Measurements from ENCODE around the gene PATL2.
A peak's percentile ranks its signal among the peaks of the same experiment; 100 is the strongest.
"Not testable (repeated sequence)": the region's sequence is repeated elsewhere in the genome, so short reads cannot be mapped to it uniquely, and the experiment has no call there.

PATL2 gene

DNA sequence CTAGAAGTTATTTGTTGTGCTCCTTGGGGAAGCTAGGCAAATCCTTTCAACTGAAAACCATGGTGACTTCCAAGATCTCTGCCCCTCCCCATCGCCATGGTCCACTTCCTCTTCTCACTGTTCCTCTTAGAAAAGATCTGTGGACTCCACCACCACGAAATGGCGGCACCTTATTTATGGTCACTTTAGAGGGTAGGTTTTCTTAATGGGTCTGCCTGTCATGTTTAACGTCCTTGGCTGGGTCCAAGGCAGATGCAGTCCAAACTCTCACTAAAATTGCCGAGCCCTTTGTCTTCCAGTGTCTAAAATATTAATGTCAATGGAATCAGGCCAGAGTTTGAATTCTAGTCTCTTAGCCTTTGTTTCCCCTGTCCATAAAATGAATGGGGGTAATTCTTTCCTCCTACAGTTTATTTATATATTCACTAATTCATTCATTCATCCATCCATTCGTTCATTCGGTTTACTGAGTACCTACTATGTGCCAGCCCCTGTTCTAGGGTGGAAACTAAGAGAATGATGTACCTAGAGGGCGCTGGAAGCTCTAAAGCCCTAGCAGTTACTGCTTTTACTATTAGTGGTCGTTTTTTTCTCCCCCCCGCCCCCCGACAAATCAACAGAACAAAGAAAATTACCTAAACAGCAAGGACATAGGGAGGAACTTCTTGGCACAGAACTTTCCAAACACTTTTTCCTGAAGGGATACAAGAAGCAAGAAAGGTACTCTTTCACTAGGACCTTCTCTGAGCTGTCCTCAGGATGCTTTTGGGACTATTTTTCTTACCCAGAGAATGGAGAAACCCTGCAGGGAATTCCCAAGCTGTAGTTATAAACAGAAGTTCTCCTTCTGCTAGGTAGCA, 657 bp downstream of the PATL2 start:
- peak overlapping the region; percentile 56; the same call in 1 of the 2 replicates for H3K4me3 ChIP-seq (ENCODE audit: low read length)
- no peak for DNase-seq (ENCODE audit: low read depth, low spot score)
- WGBS (ENCODE audit: insufficient coverage, insufficient read length) = no CpG with 5 or more reads among the region's 11 CpGs
- H3K27ac ChIP-seq (ENCODE audit: low read length) = no peak overlapping the region
- H3K27me3 ChIP-seq (ENCODE audit: control insufficient read depth, insufficient read depth, low read length) = no peaks in the 10 kb centered on the region; the same call in 1 of the 2 replicates
- no peaks in the 10 kb centered on the region for H3K4me1 ChIP-seq (ENCODE audit: control insufficient read depth, insufficient read depth, low read length)
- H3K9me3 ChIP-seq (ENCODE audit: control insufficient read depth, insufficient read depth, low read length) = no peaks in the 10 kb centered on the region
- H3K36me3 ChIP-seq (ENCODE audit: control insufficient read depth, insufficient read depth, low read length) = no peaks in the 10 kb centered on the region

DNA sequence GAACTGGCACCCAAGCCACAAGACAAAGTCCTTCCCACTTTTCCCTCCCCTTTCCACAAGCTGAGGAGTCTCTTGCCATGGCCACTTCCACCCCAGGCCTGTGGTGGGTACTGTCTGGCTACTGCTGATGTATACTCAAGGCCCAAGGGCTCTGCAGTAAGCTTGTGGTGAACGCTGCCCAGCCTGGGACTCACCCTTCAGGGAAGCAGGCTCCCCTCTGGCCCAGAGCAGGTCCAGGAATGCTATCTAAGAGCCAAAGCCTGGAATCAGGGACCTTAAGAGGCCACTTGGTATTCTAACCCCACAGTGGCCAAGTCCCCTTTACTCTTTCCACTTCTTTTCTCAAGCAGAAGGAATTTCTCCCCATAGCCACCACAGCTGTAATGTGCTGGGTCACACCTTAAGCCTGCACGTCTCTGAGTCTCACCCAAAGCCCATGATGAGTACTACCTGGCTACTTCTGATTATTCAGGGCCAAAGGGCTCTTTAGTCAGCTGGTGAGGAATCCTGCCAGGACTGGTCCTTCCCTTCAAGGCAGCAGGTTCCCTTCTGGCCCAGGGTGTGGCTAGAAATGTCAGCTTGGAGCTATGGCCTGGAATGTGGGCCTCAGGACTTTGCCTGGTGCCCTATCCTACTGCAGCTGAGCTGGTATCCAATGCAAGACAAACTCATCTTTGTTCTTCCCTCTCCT, 4.0 kb downstream of the PATL2 start:
- Histone ChIP-seq H3K4me3 (ENCODE audit: low read length) (no peak overlapping the region), H3K27ac (ENCODE audit: low read length) (no peak overlapping the region), H3K9me3 (ENCODE audit: control insufficient read depth, insufficient read depth, low read length) (no peaks in the 10 kb centered on the region), H3K36me3 (ENCODE audit: control insufficient read depth, insufficient read depth, low read length) (no peaks in the 10 kb centered on the region), H3K4me1 (ENCODE audit: control insufficient read depth, insufficient read depth, low read length) (no peaks in the 10 kb centered on the region), H3K27me3 (ENCODE audit: control insufficient read depth, insufficient read depth, low read length) (no peaks in the 10 kb centered on the region)
- no peak for DNase-seq (ENCODE audit: low read depth, low spot score)
- WGBS (ENCODE audit: insufficient coverage, insufficient read length) = no CpG with 5 or more reads among the region's 2 CpGs

DNA sequence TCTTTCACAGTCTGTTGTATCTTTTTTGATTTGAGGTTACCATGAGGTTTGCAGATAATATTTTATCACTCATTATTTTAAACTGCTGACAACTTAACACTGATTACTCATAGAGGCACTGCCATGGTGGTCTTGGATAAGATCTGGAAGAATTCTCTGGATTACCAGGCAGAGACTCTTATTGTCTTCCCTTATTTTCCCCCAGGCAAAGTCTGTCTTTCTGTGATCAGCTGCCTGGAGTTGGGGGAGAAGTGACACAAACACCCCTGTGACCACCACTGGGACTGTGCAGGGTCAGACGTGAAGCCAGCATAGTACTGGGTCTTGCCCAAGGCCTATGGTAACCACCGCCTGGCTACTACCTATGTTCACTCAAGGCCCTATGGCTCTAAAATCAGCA, 4.7 kb downstream of the PATL2 start:
- Histone ChIP-seq H3K36me3 (ENCODE audit: control insufficient read depth, insufficient read depth, low read length) (no peaks in the 10 kb centered on the region), H3K4me1 (ENCODE audit: control insufficient read depth, insufficient read depth, low read length) (no peaks in the 10 kb centered on the region), H3K27ac (ENCODE audit: low read length) (no peak overlapping the region), H3K27me3 (ENCODE audit: control insufficient read depth, insufficient read depth, low read length) (no peaks in the 10 kb centered on the region), H3K9me3 (ENCODE audit: control insufficient read depth, insufficient read depth, low read length) (no peaks in the 10 kb centered on the region), H3K4me3 (ENCODE audit: low read length) (no peak overlapping the region)
- WGBS (ENCODE audit: insufficient coverage, insufficient read length) = no CpG with 5 or more reads among the region's 2 CpGs
- no peak for DNase-seq (ENCODE audit: low read depth, low spot score)

DNA sequence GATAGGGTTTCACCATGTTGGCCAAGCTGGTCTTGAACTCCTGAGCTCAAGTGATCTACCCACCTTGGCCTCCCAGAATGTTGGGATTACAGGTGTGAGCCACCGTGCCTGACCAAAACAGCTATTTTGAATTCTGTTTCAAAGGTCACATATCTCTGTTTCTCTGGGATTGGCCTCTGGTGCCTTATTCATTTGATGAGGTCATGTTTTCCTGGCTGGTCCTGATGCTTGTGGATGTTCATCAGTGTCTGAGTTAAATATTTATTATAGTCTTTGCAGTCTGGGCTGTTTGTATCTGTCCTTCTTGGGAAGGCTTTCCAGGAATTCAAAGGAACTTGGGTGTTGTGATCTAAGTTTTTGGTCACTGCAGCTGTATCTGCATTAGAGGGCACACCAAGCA, 5.1 kb downstream of the PATL2 start:
- no peak for DNase-seq (ENCODE audit: low read depth, low spot score)
- Histone ChIP-seq H3K4me1 (ENCODE audit: control insufficient read depth, insufficient read depth, low read length) (no peaks in the 10 kb centered on the region), H3K27ac (ENCODE audit: low read length) (no peak overlapping the region), H3K9me3 (ENCODE audit: control insufficient read depth, insufficient read depth, low read length) (no peaks in the 10 kb centered on the region), H3K4me3 (ENCODE audit: low read length) (no peak overlapping the region), H3K36me3 (ENCODE audit: control insufficient read depth, insufficient read depth, low read length) (no peaks in the 10 kb centered on the region), H3K27me3 (ENCODE audit: control insufficient read depth, insufficient read depth, low read length) (no peaks in the 10 kb centered on the region)
- no CpG with 5 or more reads among the region's 1 CpG for WGBS (ENCODE audit: insufficient coverage, insufficient read length)

DNA sequence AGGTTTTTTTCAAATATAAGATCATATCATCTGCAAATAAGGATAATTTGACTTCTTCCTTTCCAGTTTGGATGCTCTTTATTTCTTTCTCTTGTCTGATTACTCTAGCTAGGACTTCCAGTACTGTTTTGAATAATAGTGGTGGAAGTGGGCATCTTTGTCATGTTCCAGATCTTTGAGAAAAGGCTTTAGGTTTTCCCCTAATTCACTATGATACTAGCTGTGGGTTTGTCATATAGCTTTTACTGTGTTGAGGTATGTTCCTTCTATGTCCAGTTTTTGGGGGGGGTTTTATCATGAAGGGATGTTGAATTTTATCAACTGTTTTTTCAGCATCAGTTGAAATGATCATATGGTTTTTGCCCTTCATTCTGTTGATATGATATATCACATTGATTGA, 10.4 kb downstream of the PATL2 start:
- not testable (repeated sequence) for H3K4me3 ChIP-seq (ENCODE audit: low read length); H3K36me3 ChIP-seq (ENCODE audit: control insufficient read depth, insufficient read depth, low read length); H3K27ac ChIP-seq (ENCODE audit: low read length); DNase-seq (ENCODE audit: low read depth, low spot score); H3K27me3 ChIP-seq (ENCODE audit: control insufficient read depth, insufficient read depth, low read length); H3K9me3 ChIP-seq (ENCODE audit: control insufficient read depth, insufficient read depth, low read length); H3K4me1 ChIP-seq (ENCODE audit: control insufficient read depth, insufficient read depth, low read length)

DNA sequence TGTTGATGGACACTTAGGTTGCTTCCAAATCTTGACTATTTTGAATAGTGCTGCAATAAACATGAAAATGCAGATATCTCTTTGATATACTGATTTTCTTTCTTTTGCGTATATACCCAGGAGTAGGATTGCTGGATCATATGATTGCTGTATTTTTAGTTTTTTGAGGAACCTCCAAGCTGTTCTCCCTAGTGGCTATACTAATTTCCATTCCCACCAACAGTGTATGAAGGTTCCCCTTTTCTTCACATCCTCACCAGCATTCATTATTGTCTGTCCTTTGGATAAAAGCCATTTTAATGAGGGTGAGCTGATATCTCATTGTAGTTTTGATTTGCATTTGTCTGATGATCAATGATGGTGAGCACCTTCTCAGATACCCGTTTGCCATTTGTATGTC, 12.5 kb downstream of the PATL2 start:
- H3K36me3 ChIP-seq (ENCODE audit: control insufficient read depth, insufficient read depth, low read length) = no peaks in the 10 kb centered on the region
- no CpG with 5 or more reads among the region's 2 CpGs for WGBS (ENCODE audit: insufficient coverage, insufficient read length)
- H3K27me3 ChIP-seq (ENCODE audit: control insufficient read depth, insufficient read depth, low read length) = no peaks in the 10 kb centered on the region
- DNase-seq (ENCODE audit: low read depth, low spot score) = no peak
- H3K4me3 ChIP-seq (ENCODE audit: low read length) = no peak overlapping the region
- H3K27ac ChIP-seq (ENCODE audit: low read length) = no peak overlapping the region
- H3K9me3 ChIP-seq (ENCODE audit: control insufficient read depth, insufficient read depth, low read length) = no peaks in the 10 kb centered on the region
- H3K4me1 ChIP-seq (ENCODE audit: control insufficient read depth, insufficient read depth, low read length) = no peaks in the 10 kb centered on the region

DNA sequence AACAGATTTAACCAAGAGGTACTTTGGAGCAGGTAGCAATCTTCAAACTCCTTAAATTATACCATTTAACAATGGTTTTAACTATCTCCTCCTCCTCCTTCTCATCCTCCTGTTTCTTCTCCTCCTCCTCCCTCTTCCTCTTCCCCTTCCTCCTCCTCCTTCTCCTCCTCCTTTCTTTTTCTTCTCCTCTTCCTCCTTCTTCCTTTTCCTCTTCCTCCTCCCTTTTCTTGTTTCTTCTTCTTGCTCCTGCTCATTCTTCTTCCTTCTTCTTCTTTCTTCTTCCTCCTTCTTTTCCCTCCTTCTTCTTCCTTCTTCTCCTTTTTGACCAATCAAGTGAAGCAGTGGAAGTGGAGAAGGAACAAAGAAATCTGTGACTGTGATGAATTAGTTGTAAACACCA, 14.1 kb downstream of the PATL2 start:
- Histone ChIP-seq H3K36me3 (ENCODE audit: control insufficient read depth, insufficient read depth, low read length) (no peaks in the 10 kb centered on the region), H3K9me3 (ENCODE audit: control insufficient read depth, insufficient read depth, low read length) (no peaks in the 10 kb centered on the region), H3K4me3 (ENCODE audit: low read length) (no peak overlapping the region), H3K27me3 (ENCODE audit: control insufficient read depth, insufficient read depth, low read length) (no peaks in the 10 kb centered on the region), H3K4me1 (ENCODE audit: control insufficient read depth, insufficient read depth, low read length) (no peaks in the 10 kb centered on the region), H3K27ac (ENCODE audit: low read length) (no peak overlapping the region)
- no peak for DNase-seq (ENCODE audit: low read depth, low spot score)

DNA sequence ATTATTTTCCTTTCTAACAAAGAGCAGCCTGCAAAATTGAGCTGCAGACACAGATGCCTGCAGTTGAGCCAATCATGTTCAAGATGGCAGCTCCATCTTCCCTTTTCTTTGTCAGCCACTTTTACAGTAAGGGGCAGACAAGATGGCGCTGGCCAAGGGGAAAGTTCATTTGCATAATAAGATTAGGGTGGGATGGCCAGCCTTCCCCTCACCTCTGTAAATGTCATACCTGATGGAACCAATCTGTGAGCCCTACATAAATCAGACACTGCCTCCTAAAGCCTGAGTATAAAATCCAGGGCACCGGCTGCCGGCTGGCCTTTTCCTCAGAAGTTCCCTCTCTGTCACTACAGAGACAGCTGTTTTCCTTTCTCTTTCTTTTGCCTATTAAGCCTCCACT, 15.8 kb downstream of the PATL2 start:
- WGBS (ENCODE audit: insufficient coverage, insufficient read length) = no CpG with 5 or more reads among the region's 3 CpGs
- DNase-seq (ENCODE audit: low read depth, low spot score) = no peak

DNA sequence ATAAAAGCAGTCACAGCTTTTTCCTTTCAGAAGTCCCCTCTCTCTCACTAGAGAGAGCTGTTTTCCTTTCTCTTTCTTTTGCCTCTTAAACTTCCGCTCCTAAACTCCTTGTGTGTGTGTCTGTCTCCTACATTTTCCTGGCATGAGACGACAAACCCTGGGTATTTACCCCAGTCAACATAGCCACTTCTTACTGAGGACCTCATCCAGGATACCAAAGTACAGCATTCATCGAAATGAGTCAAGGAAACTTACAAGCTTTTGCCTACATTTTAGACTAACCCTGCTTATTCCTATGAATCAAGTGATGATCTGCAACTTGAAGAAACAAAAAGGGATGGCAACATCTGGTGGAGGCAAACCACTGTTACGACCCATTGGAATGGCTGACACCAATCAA, 16.7 kb downstream of the PATL2 start:
- H3K27ac ChIP-seq (ENCODE audit: low read length) = no peak overlapping the region
- H3K36me3 ChIP-seq (ENCODE audit: control insufficient read depth, insufficient read depth, low read length) = no peaks in the 10 kb centered on the region
- H3K4me1 ChIP-seq (ENCODE audit: control insufficient read depth, insufficient read depth, low read length) = no peaks in the 10 kb centered on the region
- DNase-seq (ENCODE audit: low read depth, low spot score) = no peak
- no peaks in the 10 kb centered on the region for H3K9me3 ChIP-seq (ENCODE audit: control insufficient read depth, insufficient read depth, low read length)
- WGBS (ENCODE audit: insufficient coverage, insufficient read length) = no CpG with 5 or more reads among the region's 4 CpGs
- H3K4me3 ChIP-seq (ENCODE audit: low read length) = no peak overlapping the region
- no peaks in the 10 kb centered on the region for H3K27me3 ChIP-seq (ENCODE audit: control insufficient read depth, insufficient read depth, low read length)

More for the DNA sequence above, 15.8 kb downstream of the PATL2 start:
- H3K4me3 ChIP-seq (ENCODE audit: low read length) = no peak overlapping the region
- no peaks in the 10 kb centered on the region for H3K36me3 ChIP-seq (ENCODE audit: control insufficient read depth, insufficient read depth, low read length)
- no peaks in the 10 kb centered on the region for H3K4me1 ChIP-seq (ENCODE audit: control insufficient read depth, insufficient read depth, low read length)
- no peaks in the 10 kb centered on the region for H3K27me3 ChIP-seq (ENCODE audit: control insufficient read depth, insufficient read depth, low read length)
- H3K9me3 ChIP-seq (ENCODE audit: control insufficient read depth, insufficient read depth, low read length) = no peaks in the 10 kb centered on the region
- H3K27ac ChIP-seq (ENCODE audit: low read length) = no peak overlapping the region

DNA sequence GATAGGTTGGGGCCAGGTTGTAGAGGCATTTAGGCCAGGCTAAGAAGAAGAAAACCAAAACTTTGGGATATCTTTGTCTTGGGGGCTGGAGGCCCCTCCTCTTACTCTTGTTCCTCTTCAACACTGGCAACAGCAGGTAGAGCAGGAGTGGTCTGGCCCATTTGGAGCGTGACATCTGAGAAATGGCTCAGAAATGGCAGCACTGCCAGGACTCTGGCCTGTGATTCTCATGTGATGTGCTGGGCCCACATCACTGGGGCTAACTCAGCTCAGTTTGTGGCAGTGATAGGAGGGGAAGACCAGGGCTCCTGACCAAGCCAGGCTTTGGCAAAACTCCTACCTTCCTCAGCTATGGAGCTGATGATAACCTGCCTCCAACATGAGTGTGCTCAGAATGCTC, 18.5 kb downstream of the PATL2 start:
- H3K9me3 ChIP-seq (ENCODE audit: control insufficient read depth, insufficient read depth, low read length) = no peaks in the 10 kb centered on the region
- no CpG with 5 or more reads among the region's 1 CpG for WGBS (ENCODE audit: insufficient coverage, insufficient read length)
- no peaks in the 10 kb centered on the region for H3K27me3 ChIP-seq (ENCODE audit: control insufficient read depth, insufficient read depth, low read length)
- no peaks in the 10 kb centered on the region for H3K4me1 ChIP-seq (ENCODE audit: control insufficient read depth, insufficient read depth, low read length)
- no peaks in the 10 kb centered on the region for H3K36me3 ChIP-seq (ENCODE audit: control insufficient read depth, insufficient read depth, low read length)
- no peak overlapping the region for H3K27ac ChIP-seq (ENCODE audit: low read length)
- DNase-seq (ENCODE audit: low read depth, low spot score) = no peak
- H3K4me3 ChIP-seq (ENCODE audit: low read length) = no peak overlapping the region

DNA sequence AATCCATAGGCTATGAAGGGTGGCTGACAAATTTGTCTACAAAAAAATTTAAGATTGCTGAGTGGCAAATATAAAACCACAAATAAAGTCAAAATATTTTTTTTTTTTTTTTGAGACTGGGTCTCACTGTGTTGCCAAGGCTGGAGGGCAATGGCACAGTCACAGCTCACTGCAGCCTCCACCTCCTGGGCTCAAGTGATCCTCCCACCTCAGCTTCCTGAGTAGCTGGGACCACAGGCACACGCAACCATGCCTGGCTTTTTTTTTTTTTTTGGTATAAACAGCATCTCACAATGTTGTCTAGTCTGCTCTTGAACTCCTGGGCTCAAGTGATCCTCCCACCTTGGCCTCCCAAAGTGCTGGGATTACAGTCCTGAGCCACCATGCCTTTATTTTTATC, 20.9 kb downstream of the PATL2 start:
- H3K9me3 ChIP-seq (ENCODE audit: control insufficient read depth, insufficient read depth, low read length); H3K4me1 ChIP-seq (ENCODE audit: control insufficient read depth, insufficient read depth, low read length); H3K4me3 ChIP-seq (ENCODE audit: low read length); DNase-seq (ENCODE audit: low read depth, low spot score); H3K27ac ChIP-seq (ENCODE audit: low read length); H3K36me3 ChIP-seq (ENCODE audit: control insufficient read depth, insufficient read depth, low read length); H3K27me3 ChIP-seq (ENCODE audit: control insufficient read depth, insufficient read depth, low read length): not testable (repeated sequence)
- no CpG with 5 or more reads among the region's 1 CpG for WGBS (ENCODE audit: insufficient coverage, insufficient read length)

Data from iPS DF 6.9 (cell line).